Right atrium auricular region (tissue), 2 donors: ENCODE results near the gene SERPING1. TPM values are rescaled to one million over a fixed set of nuclear protein-coding genes. Genes with fewer than 3 reads are reported as not detected.

Source experiments
- DNase-seq: peaks from one replicate; pipeline ENCODE4 v3.0.0-alpha.2; 2019; ENCODE audit warnings: low spot score
- H3K27ac ChIP-seq, 2 donors: fragments of 200-600 bp; sonication (generic); 1 replicate in 1 of 2; 2 replicates in 1 of 2; pipeline ENCODE4 v1.5.1; 2016 to 2019
- H3K27me3 ChIP-seq, 2 donors: fragments of 200-600 bp; sonication (generic); one replicate each; pipeline versions ENCODE4 v1.5.1 to v1.6.0; 2017 to 2019
- H3K36me3 ChIP-seq: fragments of 200-600 bp; sonication (generic); one replicate; pipeline ENCODE4 v1.5.1; 2016
- H3K4me1 ChIP-seq, 2 donors: fragments of 200-600 bp; sonication (generic); one replicate each; pipeline versions ENCODE4 v1.5.1 to v1.6.0; 2017 to 2019
- H3K4me3 ChIP-seq, 2 donors: fragments of 200-600 bp; sonication (generic); 1 replicate in 1 of 2; 2 replicates in 1 of 2; pipeline ENCODE4 v1.5.1; 2017 to 2019; ENCODE audit warnings: mild to moderate bottlenecking in 1 of 2, moderate library complexity in 1 of 2
- H3K9me3 ChIP-seq, 2 donors: fragments of 200-600 bp; sonication (generic); one replicate each; pipeline ENCODE4 v1.5.1; 2019
- CTCF ChIP-seq, 2 donors: fragments of 200-600 bp; sonication (generic); IDR thresholded peaks; one replicate each; pipeline ENCODE4 v1.5.1; 2019; ENCODE audit warnings: antibody characterized with exemption in 2 of 2
- total RNA-seq, 2 donors: library from RNA; depleted of rRNA; stranded (reverse); fragments of >200 nt; gene quantifications; one replicate each; pipeline ENCODE4 v1.1.0, GENCODE V29; 2016

SERPING1 gene
- total RNA-seq, 2 donors from 2014 or later: 210 to 851 TPM

- H3K27ac ChIP-seq: no peak overlapping the region
- H3K27me3 ChIP-seq: no peaks in the 10 kb centered on the region
- no peak for TF ChIP-seq CTCF (IDR thresholded peaks at IDR 0.05)
- H3K36me3 ChIP-seq: peaks cover 49% of the 10 kb centered on the region
- no peak for DNase-seq
- H3K4me1 ChIP-seq: no peaks in the 10 kb centered on the region
- no peak overlapping the region for H3K4me3 ChIP-seq
- no peaks in the 10 kb centered on the region for H3K9me3 ChIP-seq
These were observed 16.8 kb downstream of the SERPING1 start for GRCh38 chr11:57614234-57614772.

GRCh38 chr11:57615308-57615707 is 17.8 kb downstream of the SERPING1 start:
- H3K4me3 ChIP-seq: no peak overlapping the region
- peaks cover 0 to 7% of the 10 kb centered on the region in 2 donors for H3K9me3 ChIP-seq
- no peak overlapping the region for H3K27ac ChIP-seq
- H3K4me1 ChIP-seq: no peaks in the 10 kb centered on the region
- peaks cover 47% of the 10 kb centered on the region for H3K36me3 ChIP-seq
- no peak for DNase-seq
- TF ChIP-seq CTCF (IDR thresholded peaks at IDR 0.05): no peak
- H3K27me3 ChIP-seq: no peaks in the 10 kb centered on the region

- H3K4me1 ChIP-seq: no peaks in the 10 kb centered on the region
- no peak overlapping the region for H3K27ac ChIP-seq
- DNase-seq: no peak
- peaks cover 37% of the 10 kb centered on the region for H3K36me3 ChIP-seq
- TF ChIP-seq CTCF (IDR thresholded peaks at IDR 0.05): no peak
- H3K9me3 ChIP-seq: peaks cover 0 to 7% of the 10 kb centered on the region in 2 donors
- no peak overlapping the region for H3K4me3 ChIP-seq
- H3K27me3 ChIP-seq: no peaks in the 10 kb centered on the region
These were observed 19.1 kb downstream of the SERPING1 start for GRCh38 chr11:57616595-57616994.

GRCh38 chr11:57618438-57618837 is 21.0 kb downstream of the SERPING1 start:
- Histone ChIP-seq H3K27ac (no peak overlapping the region), H3K27me3 (no peaks in the 10 kb centered on the region), H3K4me3 (no peak overlapping the region), H3K36me3 (peaks cover 19% of the 10 kb centered on the region), H3K4me1 (no peaks in the 10 kb centered on the region), H3K9me3 (peaks cover 0 to 7% of the 10 kb centered on the region in 2 donors)
- no peak for TF ChIP-seq CTCF (IDR thresholded peaks at IDR 0.05)
- DNase-seq: no peak

- DNase-seq: no peak
- Histone ChIP-seq H3K9me3 (peaks cover 0 to 7% of the 10 kb centered on the region in 2 donors), H3K4me1 (no peaks in the 10 kb centered on the region), H3K4me3 (no peak overlapping the region), H3K27ac (no peak overlapping the region), H3K36me3 (peaks cover 10% of the 10 kb centered on the region), H3K27me3 (no peaks in the 10 kb centered on the region)
- TF ChIP-seq CTCF (IDR thresholded peaks at IDR 0.05): no peak
These were observed 21.8 kb downstream of the SERPING1 start for GRCh38 chr11:57619331-57619730.

GRCh38 chr11:57620467-57620866 is 23.0 kb downstream of the SERPING1 start:
- no peak for DNase-seq
- Histone ChIP-seq H3K4me3 (no peak overlapping the region), H3K4me1 (no peaks in the 10 kb centered on the region), H3K36me3 (no peaks in the 10 kb centered on the region), H3K27me3 (no peaks in the 10 kb centered on the region), H3K9me3 (peaks cover 0 to 7% of the 10 kb centered on the region in 2 donors), H3K27ac (no peak overlapping the region)
- TF ChIP-seq CTCF (IDR thresholded peaks at IDR 0.05): no peak
